Neuron (in vitro differentiated cells): ENCODE measurements around the gene ADARB2.

ENCODE experiments used
- H2AFZ ChIP-seq: one replicate; pipeline ENCODE4 v1.6.1; 2013; ENCODE audit warnings: low read depth, mild to moderate bottlenecking, inconsistent platforms, low read length, moderate library complexity
- H3K27me3 ChIP-seq: one replicate; pipeline ENCODE4 v1.6.1; 2013; ENCODE audit warnings: low read length; ENCODE audit not compliant: insufficient read depth
- H3K36me3 ChIP-seq: one replicate; pipeline ENCODE4 v1.6.1; 2013; ENCODE audit warnings: low read length; ENCODE audit not compliant: insufficient read depth
- H3K4me1 ChIP-seq: one replicate; pipeline ENCODE4 v1.6.1; 2013; ENCODE audit warnings: low read length; ENCODE audit not compliant: insufficient read depth
- H3K4me3 ChIP-seq: 2 replicates; pipeline ENCODE4 v1.5.1; 2013; ENCODE audit warnings: mild to moderate bottlenecking, low read length, moderate library complexity
- H3K9me3 ChIP-seq: one replicate; pipeline ENCODE4 v1.6.1; 2013; ENCODE audit warnings: low read length

ADARB2 gene

GRCh38 chr10:1364151-1364910, 373.0 kb downstream of the ADARB2 start:
- Histone ChIP-seq H2AFZ (no peak overlapping the region), H3K36me3 (no peaks in the 10 kb centered on the region), H3K27me3 (peaks cover 3% of the 10 kb centered on the region), H3K4me1 (peaks cover 10% of the 10 kb centered on the region), H3K9me3 (no peaks in the 10 kb centered on the region), H3K4me3 (no peak overlapping the region)

DNA sequence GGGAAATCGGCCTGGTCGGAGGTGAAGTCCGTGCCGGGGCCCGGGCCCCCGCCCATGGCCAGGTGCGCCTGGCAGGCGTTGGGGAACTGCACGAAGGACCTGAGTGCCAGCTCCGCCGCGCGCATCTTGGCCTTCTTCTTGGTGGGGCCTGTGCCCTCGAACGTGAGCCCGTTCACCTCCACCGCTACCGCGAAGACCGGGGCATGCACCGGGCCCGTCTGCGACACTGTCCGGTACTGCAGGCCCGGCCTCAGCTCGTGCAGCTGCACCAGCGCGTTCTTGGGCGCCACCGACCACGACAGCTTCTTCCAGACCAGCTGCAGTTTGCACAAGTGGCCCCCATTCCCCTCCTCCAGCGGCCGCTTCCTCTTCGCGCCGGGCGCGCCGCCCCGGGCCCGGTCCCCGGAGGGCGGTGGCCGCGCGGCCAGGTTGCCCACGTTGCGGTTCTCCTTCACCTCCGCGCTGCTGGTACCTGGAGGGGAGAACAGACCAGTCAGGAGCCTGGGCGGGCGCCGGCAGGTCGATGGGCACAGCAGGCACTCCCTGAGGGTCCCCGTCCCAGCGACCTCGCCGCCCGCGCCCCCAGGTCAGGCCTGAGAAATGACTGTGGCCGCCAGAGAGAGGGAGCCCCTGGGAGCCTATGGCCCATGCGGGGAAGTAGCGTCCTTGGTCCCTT, 373.7 kb downstream of the ADARB2 start:
- peaks cover 3% of the 10 kb centered on the region for H3K27me3 ChIP-seq
- H3K4me1 ChIP-seq, result peaks cover 10% of the 10 kb centered on the region
- H2AFZ ChIP-seq, result no peak overlapping the region
- H3K9me3 ChIP-seq, result no peaks in the 10 kb centered on the region
- no peaks in the 10 kb centered on the region for H3K36me3 ChIP-seq
- H3K4me3 ChIP-seq, result no peak overlapping the region

- H2AFZ ChIP-seq, result no peak overlapping the region
- H3K9me3 ChIP-seq, result no peaks in the 10 kb centered on the region
- H3K36me3 ChIP-seq, result no peaks in the 10 kb centered on the region
- H3K4me3 ChIP-seq, result no peak overlapping the region
- peaks cover 3% of the 10 kb centered on the region for H3K27me3 ChIP-seq
- H3K4me1 ChIP-seq, result peaks cover 10% of the 10 kb centered on the region
Observed at GRCh38 chr10:1362589-1363445, 374.5 kb downstream of the ADARB2 start.

DNA sequence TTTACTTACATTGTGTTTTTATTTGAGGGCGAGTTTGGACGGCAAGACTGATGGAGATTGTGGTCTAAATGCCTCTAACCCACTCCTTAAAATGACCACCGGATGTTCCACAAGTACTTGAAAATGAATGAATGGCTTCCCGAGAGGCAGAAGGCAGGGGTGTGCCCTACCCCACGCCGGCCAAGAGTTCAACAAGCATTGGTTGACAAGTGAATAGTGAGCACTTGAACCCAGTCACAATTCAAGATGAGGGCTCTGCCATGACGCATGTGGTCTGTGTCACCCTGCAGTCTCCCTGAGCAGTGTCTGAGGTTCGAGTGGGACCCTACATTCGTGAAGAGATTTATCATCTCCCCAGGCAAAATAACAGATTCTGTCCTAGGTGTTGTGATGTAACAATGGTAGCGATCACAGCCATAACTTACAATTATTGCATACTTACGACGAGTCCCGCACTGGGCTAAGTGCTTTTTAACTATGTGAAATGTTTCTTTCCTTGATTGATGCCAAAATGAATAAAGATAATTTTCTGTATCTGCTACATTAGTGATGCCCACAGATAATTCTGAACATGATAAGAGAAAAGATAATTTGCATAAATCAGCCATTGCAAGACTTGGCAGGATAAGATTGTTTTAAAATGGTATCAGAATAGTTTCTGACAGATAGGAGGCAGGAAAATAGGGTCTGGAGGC, 375.8 kb downstream of the ADARB2 start:
- Histone ChIP-seq H3K4me3 (no peak overlapping the region), H3K36me3 (no peaks in the 10 kb centered on the region), H2AFZ (no peak overlapping the region)

DNA sequence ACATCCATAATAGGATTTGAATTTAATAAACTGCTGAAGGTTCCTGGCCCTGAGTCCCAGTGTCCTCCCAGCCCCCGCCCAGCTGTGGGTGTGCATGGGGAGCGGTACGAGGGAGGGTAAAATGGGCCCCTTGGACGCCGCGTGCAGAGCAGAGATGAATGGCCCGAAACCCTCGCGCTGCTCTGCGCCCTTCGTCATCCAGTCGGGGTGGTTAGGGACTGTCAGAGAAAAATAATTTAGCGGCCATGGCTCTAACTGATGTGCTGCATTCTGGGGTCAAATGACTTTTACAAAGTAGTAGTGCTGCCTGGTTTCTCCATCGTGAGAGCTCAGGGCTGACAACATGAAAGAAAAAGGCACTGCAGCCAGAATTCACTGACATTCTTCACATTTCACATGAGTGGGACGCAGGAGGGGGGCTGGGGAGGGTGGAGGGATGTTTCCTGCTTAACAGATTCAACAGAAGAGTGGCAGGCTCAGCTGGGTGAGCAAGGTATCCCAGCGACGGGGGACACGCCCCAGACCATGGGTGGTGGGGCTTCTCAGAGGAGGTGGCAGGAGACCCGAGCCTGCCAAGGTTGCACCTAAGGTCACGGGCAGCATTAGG, 376.7 kb downstream of the ADARB2 start:
- Histone ChIP-seq H3K4me1 (peaks cover 10% of the 10 kb centered on the region), H3K9me3 (no peaks in the 10 kb centered on the region), H3K4me3 (no peak overlapping the region), H2AFZ (peak overlapping the region; percentile 42), H3K36me3 (no peaks in the 10 kb centered on the region), H3K27me3 (no peaks in the 10 kb centered on the region)

More for the DNA sequence above, 375.8 kb downstream of the ADARB2 start:
- Histone ChIP-seq H3K9me3 (no peaks in the 10 kb centered on the region), H3K4me1 (peaks cover 10% of the 10 kb centered on the region), H3K27me3 (no peaks in the 10 kb centered on the region)

- no peak overlapping the region for H3K4me3 ChIP-seq
- peaks cover 10% of the 10 kb centered on the region for H3K4me1 ChIP-seq
- no peaks in the 10 kb centered on the region for H3K36me3 ChIP-seq
- H2AFZ ChIP-seq, result peak overlapping the region; percentile 42
- H3K27me3 ChIP-seq, result no peaks in the 10 kb centered on the region
- no peaks in the 10 kb centered on the region for H3K9me3 ChIP-seq
Observed at GRCh38 chr10:1360011-1360557, 377.2 kb downstream of the ADARB2 start.

DNA sequence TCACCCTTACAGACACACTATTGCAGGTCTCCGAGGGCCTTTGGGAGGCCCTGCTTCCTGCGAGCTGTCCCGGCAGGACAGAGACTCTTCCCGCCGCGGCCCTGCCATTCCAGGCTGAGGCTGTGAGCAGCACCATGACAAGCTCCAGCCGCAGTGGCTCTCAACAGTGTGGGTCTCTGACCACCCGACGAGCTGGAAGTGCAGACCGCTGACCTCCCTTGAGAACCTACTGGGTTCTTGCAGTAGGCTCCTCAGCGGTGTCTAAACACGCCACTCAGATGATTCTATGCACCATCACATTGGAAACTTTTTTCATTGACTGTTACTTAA, 377.7 kb downstream of the ADARB2 start:
- Histone ChIP-seq H3K36me3 (no peaks in the 10 kb centered on the region), H2AFZ (no peak overlapping the region), H3K9me3 (no peaks in the 10 kb centered on the region), H3K4me3 (no peak overlapping the region), H3K4me1 (peaks cover 10% of the 10 kb centered on the region), H3K27me3 (peaks cover 2% of the 10 kb centered on the region)

DNA sequence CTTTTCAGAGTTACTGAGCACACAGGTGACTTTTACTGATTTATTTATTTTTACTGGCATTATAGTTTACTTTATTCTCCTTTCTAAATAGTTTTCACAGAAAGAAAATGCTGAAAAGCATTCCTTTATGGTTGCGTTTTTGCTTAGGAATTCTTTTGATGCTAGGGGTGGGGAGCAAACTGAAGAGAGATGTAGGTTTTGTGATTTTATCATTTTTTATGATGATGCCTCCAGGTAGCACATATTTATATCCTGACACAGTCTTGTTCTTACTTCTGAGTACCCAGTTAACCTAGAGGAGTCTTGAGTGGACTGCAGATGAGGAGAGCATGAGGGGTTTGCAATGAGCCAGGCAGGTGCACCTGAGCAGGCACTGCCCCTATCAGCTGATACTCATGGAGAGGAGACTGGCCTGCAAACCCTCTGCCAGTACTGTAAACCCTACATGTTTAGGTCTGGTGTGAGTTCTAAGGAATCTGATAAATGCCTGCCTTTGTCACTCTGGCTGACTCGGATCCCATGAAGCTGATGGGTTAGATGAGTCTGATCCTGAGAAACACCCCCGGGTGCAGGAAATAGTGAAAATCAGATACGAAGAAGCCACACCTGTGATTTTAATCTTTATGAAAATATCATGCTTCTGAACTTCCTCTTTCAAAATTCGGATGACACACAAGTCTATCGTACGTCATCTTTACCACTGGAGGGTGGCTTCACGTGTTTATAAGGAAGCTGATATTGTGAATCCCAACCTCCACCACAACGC, 378.3 kb downstream of the ADARB2 start:
- H3K4me1 ChIP-seq, result peaks cover 10% of the 10 kb centered on the region
- peaks cover 2% of the 10 kb centered on the region for H3K27me3 ChIP-seq
- H3K36me3 ChIP-seq, result no peaks in the 10 kb centered on the region
- no peaks in the 10 kb centered on the region for H3K9me3 ChIP-seq
- H3K4me3 ChIP-seq, result no peak overlapping the region
- no peak overlapping the region for H2AFZ ChIP-seq

GRCh38 chr10:1358147-1358546, 379.2 kb downstream of the ADARB2 start:
- Histone ChIP-seq H3K9me3 (no peaks in the 10 kb centered on the region), H3K27me3 (peaks cover 2% of the 10 kb centered on the region), H3K36me3 (no peaks in the 10 kb centered on the region), H3K4me1 (peaks cover 10% of the 10 kb centered on the region), H2AFZ (no peak overlapping the region), H3K4me3 (no peak overlapping the region)

DNA sequence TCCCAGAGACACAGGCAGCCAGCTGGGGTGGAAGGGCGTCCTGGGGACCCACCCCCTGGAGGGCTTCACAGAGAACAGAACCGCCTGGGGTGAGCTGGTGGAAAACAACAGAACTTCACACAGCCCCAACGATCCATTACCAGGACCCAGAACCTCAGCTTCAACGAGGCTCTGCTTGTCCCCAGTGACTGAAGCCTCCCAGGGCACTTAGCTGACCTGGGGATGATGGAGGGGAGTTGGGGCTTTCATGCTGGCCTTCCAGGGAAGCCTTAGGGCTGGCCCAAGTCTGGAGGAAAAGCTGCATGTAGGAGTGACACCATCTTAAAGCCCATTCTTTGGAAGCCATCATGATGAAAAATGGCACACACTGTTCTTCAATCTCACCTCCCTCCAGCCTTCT, 381.0 kb downstream of the ADARB2 start:
- no peaks in the 10 kb centered on the region for H3K36me3 ChIP-seq
- no peak overlapping the region for H3K4me3 ChIP-seq
- peaks cover 2% of the 10 kb centered on the region for H3K27me3 ChIP-seq
- H2AFZ ChIP-seq, result no peak overlapping the region
- H3K4me1 ChIP-seq, result peaks cover 9% of the 10 kb centered on the region
- no peaks in the 10 kb centered on the region for H3K9me3 ChIP-seq

GRCh38 chr10:1354809-1355710, 382.3 kb downstream of the ADARB2 start:
- Histone ChIP-seq H3K36me3 (no peaks in the 10 kb centered on the region), H3K4me3 (no peak overlapping the region), H3K4me1 (no peaks in the 10 kb centered on the region), H3K27me3 (peaks cover 2% of the 10 kb centered on the region), H2AFZ (no peak overlapping the region), H3K9me3 (no peaks in the 10 kb centered on the region)
